Activated CD4-positive, alpha-beta T cell treated with anti-CD3 and anti-CD28 coated beads, Interleukin-2, amount 50 U/mL, for 1 hour (primary cell): ENCODE data around the gene LAMTOR4.

Experiments
- DNase-seq: peaks from one replicate; pipeline ENCODE4 v3.0.0-alpha.2; 2020

LAMTOR4 gene

GRCh38 chr7:100148559-100149328, at the start of gene LAMTOR4:
Gene LAMTOR4, plus strand, starts transcription at chr7:100148918. Its CDS starts 55 bp downstream, at chr7:100148973.
- peak; percentile 96 for DNase-seq

- no peak for DNase-seq
Measured at GRCh38 chr7:100099452-100099851, 49.3 kb upstream of the LAMTOR4 start.

GRCh38 chr7:100100420-100101015, 48.2 kb upstream of the LAMTOR4 start:
- peak; percentile 79 for DNase-seq

- peak; percentile 92 for DNase-seq
Measured at GRCh38 chr7:100101016-100101862, 47.5 kb upstream of the LAMTOR4 start, which contains the start of the genes AP4M1 and MCM7. Gene AP4M1, plus strand, starts transcription at chr7:100101643. Its CDS starts 72 bp downstream, at chr7:100101715. Gene MCM7, minus strand, starts transcription at chr7:100101397. Its CDS starts 103 bp downstream, at chr7:100101294.

DNA sequence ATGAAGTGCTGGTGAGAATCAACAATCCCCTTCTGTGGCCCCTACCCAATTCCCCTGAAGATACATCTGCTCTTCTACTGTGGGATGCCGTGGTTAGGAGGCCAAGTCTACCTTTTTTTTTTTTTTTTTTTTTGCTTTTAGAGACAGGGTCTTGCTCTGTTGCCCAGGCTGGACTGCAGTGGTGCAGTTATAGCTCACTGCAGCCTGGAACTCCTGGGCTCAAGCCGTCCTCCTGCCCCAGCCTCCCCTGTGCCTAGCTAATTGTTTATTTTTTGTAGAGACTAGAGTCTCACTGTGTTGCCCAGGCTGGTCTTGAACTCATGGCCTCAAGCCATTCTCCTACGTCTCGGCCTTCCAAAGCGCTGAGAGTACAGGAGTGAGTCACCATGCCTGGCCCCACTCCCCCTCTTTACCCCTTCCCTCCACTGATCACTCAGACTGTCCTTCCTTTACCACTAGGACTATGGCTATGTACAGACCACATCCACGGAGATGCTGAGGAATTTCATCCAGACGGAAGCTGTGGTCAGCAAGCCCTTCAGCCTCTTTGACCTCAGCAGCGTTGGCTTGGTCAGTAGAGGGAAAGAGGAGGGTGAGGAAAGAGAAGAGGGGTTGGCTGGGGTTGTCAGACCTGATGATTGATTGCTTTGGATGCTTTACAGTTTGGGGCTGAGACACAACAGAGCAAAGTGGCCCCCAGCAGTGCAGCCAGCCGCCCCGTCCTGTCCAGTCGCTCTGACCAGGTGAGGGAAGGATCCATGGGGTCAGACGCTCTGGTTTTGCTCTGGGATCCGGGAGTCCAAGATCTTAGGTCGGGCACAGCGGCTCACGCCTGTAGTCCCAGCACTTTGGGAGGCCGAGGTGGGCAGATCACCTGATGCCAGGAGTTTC, 45.5 kb upstream of the LAMTOR4 start:
- DNase-seq: no peak

- no peak for DNase-seq
Measured at GRCh38 chr7:100105534-100105933, 43.2 kb upstream of the LAMTOR4 start.

DNA sequence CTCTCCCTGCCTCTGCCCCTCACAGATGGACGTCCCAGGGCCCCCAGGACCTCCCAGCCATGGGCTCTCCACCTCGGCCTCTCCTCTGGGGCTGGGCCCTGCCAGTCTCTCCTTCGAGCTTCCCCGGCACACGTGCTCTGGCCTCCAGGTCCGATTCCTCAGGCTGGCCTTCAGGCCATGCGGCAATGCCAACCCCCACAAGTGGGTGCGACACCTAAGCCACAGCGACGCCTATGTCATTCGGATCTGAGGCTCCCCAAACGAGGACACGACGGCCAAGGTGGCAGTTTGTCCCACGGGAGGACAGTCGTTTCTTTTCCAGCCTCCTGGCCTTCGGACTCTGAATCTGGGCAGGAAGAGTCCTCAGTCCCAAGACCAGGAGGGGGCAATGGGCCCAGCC, 42.1 kb upstream of the LAMTOR4 start:
- no peak for DNase-seq

- DNase-seq: no peak
Measured at GRCh38 chr7:100107125-100107737, 41.5 kb upstream of the LAMTOR4 start.

DNA sequence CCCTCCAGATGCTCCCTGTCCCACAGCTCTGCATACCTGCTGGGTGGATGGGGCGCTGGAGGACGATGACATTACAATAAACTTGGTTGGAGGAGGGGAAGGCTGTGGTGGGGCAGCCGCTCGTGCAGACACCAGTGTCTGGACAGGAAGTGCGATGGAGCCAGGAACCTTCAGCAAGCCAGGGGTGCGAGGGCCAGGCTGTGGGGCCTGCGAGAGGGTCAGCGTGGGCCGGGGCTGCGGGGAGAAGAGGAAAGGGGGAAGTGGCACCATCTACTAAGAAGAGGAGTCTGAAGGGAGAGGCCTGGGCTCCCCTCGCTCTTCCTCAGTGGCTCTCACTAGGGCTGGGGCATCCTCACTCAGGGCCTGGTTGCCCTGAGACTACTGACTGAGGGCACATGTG, 40.8 kb upstream of the LAMTOR4 start:
- DNase-seq: no peak

GRCh38 chr7:100109521-100110163, 39.1 kb upstream of the LAMTOR4 start:
- no peak for DNase-seq

- no peak for DNase-seq
Measured at GRCh38 chr7:100111156-100111555, 37.6 kb upstream of the LAMTOR4 start.

DNA sequence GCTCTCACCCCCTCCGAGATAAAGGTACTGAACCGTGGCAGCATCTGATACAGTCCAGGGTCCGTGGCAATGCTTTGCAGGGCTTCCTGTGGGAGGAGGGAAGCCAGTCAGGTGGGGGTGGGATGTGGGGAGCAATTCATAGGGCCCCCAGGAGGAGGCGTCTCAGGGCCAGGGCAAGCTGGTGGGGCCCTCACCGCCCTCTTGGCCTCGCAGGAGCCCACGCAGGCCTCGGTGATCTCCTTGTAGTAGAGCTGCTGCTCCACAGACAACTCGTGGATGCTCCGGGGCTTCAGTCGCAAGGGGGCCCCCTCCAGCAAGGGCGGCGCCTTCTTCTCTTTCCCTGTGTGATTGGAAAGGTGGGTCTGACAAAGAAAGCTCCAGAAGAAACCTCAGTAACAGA, 36.8 kb upstream of the LAMTOR4 start:
- no peak for DNase-seq

- no peak for DNase-seq
Measured at GRCh38 chr7:100115026-100115425, 33.7 kb upstream of the LAMTOR4 start.

DNA sequence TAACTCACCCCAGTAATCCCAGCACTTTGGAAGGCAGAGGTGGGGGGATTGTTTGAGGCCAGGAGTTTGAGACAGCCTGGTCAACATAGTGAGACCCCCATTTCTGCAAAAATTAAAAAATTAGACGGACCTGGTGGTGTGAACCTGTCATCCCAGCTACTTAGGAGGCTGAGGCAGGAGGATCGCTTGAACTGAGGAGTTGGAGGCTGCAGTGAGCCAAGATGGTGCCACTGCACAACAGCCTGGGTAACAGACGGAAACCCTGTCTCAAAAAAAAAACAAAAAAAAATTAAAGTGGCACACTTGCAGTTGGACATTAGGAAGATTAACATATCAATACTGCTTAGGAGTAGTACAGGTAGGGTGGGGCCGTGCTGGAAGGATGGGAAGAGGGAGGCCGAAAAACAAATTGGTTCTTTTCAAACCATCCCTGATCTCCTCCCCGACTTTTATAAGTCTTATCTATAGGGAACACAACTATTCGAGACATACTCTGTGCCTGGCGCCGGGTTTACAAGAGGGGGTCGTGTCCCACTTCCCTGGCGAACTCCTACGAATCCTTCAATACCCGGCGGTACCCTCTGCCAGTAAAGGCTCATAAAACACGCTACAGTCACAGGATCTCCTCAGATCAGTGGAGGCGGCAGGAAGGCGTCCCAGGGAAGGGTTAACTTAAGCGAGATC, 30.2 kb upstream of the LAMTOR4 start:
- DNase-seq: no peak

- DNase-seq: peak; percentile 96
Measured at GRCh38 chr7:100119072-100119969, 29.4 kb upstream of the LAMTOR4 start, which contains the start of the genes CNPY4 and TAF6. Gene CNPY4, plus strand, starts transcription at chr7:100119634. Its CDS starts 111 bp downstream, at chr7:100119745. Gene TAF6, minus strand, starts transcription at chr7:100119358. Its CDS starts 5,149 bp downstream, at chr7:100114209.

- DNase-seq: peak; percentile 65
Measured at GRCh38 chr7:100119970-100120732, 28.6 kb upstream of the LAMTOR4 start.

DNA sequence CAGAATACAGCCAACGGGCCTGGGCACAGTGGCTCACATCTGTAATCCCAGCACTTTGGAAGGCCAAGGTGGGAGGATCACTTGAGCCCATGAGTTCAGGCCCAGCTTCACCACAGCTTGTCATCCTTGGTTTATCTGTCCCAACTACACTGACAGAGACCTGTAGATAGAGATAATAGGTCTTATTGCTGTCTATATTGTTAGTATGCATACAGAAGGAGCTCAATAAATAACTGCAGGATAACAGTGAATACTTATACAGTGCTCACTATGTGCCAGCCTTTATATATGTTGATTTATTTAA, 28.0 kb upstream of the LAMTOR4 start:
- no peak for DNase-seq

GRCh38 chr7:100122067-100122466, 26.7 kb upstream of the LAMTOR4 start:
- no peak for DNase-seq

DNA sequence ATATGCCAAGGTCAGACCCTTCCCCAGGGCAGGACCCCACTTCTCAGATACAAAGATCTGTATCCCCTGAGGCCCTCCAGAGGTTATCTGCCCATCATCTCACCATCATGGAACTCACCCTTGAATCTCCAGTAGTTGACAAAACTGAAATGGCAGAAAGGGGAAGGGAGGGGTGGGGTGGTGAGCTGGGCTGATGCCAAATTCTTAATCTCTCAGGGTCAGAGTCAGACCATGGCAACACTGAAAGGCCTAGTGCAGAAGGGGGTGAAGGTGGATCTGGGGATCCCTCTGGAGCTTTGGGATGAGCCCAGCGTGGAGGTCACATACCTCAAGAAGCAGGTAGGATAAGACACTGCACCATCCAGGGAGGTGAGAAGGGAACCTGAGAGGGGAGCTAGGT, 26.1 kb upstream of the LAMTOR4 start:
- DNase-seq: no peak
